T-helper 9 cell (primary cell): ENCODE data around the gene WDR20.
"Not testable (repeated sequence)": the region's sequence is repeated elsewhere in the genome, so short reads cannot be mapped to it uniquely, and the experiment has no call there.

Source experiments
- DNase-seq: peaks from one replicate; pipeline ENCODE4 v3.0.0-alpha.2; 2020

The WDR20 gene

GRCh38 chr14:102243795-102244194, 104.1 kb downstream of the WDR20 start:
- DNase-seq: not testable (repeated sequence)

- no peak for DNase-seq
Observed at GRCh38 chr14:102246071-102246470, 106.4 kb downstream of the WDR20 start.

DNA sequence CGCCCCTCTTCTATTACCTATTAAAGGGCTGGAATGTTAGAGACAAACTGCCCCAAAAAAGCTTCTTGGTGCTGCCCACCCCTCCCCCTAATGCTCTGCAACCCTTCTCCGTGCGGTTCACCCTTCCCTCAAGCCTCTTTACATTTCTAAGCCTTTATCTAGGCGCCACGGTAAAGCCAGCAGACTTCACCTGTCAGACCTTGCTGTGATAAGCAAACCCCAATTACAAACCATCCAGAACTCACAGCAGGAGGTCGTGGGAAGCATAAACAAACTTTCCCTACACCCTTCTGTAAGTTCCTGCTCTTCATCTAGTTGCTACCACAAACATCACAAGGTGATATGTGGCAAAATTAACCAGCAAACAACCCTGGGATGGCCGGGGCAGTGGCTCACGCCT, 108.4 kb downstream of the WDR20 start:
- no peak for DNase-seq

DNA sequence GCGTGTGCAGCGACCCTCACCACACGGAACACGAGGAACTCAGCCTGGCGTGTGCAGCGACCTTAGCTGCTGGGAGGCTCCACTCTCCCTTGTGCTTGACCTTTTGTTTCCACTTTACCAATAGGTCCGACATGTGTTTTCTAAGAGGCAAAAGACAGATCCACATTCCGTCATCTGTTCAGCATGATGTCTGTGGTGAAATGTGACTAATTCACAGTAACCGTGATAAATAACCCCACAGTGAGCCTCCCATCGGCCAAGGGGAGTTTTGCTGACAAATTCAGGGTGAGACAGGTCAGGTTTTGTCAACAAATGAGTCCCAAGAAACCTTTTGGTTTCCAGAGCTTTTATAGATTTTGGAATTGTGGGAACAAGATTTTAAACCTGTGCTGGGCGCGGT, 109.3 kb downstream of the WDR20 start:
- DNase-seq: no peak

- no peak for DNase-seq
Observed at GRCh38 chr14:102249981-102250380, 110.3 kb downstream of the WDR20 start.

DNA sequence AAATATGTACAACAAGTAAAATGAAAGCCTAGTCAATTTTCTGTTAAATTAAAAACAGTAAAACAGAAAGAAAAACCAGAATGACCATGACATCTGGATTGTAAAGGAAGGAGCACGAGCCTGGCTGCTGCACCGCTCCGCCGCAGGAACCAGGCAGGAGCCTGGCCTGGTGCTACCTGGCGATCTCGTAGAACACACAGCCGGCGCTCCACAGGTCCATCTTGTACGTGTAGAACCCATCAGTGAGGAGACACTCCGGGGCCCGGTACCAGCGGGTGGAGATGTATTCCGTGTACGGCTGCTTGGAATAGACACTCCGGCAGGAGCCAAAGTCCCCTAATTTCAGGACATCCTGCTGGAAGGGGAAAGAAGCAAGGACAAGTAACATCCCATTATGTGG, 110.9 kb downstream of the WDR20 start:
- DNase-seq: no peak

DNA sequence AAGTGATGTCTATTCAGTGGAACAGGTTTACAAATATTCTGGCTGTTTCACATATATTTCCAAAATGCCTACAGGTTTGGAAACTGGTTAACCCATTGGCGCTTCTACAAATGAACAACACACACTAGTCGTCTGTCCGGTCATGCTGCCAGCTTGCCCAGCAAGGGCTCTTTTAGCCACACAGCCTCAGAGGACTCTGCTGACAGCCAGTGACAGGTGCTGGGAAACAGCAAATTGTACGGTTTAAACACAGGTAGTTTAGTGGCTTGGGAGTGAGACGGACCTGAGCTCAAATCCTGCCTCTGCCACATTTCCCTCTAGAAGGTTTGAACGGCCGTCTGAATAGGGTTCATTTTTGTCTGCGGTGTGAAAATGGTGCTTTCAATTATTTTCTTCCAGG, 111.5 kb downstream of the WDR20 start:
- no peak for DNase-seq

GRCh38 chr14:102252834-102253801, 113.4 kb downstream of the WDR20 start:
- no peak for DNase-seq

DNA sequence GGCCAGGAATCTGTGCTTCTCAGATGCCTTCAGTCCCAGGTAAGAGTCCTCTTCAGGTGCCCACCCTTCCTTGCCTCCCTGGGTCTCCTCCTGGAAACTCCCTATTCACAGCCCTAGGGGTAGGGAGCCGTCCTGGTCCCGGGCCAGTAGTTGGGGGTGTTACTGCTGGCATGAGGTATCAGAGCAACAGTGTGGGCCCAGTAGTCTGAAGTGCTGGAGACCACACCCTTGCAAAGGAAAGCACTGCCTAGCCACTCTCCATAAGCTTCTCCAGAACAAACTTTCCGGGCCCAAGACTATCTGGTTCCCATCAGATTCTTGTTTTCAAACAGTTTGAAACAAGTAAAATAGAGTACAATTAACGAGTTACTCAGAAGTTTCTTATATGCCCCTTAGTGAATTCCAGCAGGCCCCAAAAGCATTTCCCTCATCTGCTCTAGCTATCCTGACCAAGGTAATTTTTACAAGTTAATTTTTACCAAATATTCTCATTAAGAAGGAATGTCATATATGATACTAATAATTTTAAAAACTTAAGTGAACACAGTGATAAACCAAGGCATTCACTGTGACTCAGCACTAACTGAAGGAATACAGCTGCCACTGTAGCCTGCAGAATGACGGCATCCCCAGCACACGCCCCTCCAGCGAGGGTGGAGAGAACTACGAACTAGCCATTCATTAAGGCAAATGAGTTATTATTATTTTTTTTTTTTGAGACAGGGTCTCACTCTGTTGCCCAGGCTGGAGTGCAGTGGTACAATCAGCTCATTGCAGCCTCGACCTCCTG, 115.9 kb downstream of the WDR20 start:
- DNase-seq: no peak

DNA sequence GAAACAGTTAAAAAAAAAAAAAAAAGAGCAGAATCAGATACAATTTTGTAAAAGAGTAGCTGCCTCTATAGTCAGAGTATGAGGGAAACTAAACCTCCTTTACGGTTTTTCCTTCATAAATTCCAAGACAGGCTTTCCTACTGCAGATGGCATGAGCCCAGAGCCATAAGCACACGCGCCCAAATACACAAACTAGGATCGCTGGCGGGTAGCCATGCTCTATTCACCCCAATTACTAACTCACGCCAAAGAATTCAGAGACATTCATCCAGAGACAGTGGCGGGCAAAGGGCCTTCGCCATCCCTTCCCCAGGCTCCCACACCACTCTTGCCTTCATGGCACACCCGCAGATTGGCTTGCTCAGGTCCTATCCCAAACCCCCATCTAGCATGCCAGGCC, 117.0 kb downstream of the WDR20 start:
- DNase-seq: no peak

DNA sequence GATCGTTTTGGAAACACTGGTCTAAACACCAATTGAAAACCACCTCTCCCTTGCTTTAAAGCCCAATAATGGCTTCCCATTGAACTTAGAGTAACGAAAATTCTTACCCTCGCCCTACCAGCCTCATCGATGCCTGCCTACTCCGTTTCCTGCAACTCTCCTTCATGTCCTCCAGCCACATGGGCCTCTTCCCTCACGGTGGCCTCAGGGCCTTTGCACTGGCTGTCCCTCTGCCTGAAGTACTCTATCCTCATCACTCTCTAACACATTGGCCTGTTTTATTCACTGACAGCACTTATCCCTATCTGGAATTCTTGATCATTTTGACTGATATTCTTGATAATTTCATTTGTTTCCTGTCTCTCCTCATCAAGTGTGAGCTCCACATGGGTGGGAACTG, 118.4 kb downstream of the WDR20 start:
- no peak for DNase-seq
